CD4-positive, alpha-beta memory T cell (primary cell): ENCODE results near the gene RPL36A. TPM values are rescaled to one million over a fixed set of nuclear protein-coding genes. Genes with fewer than 3 reads are reported as not detected.

Experiments
- CTCF ChIA-PET: fragments of 350-600 bp; sonication (Branson Sonifier 250); formaldehyde crosslinking; loops from one replicate; lab custom pipeline; 2021; ENCODE audit warnings: inconsistent platforms; ENCODE audit not compliant: partially characterized antibody; lab: Charles Lee
- POLR2A ChIA-PET: fragments of 350-600 bp; sonication (Branson Sonifier 250); formaldehyde crosslinking; loops from one replicate; lab custom pipeline; 2021; ENCODE audit not compliant: partially characterized antibody; lab: Charles Lee
- DNase-seq, 5 donors: peaks; one replicate each; pipeline versions ENCODE4 v3.0.0 to v3.0.0-alpha.2; 2020 to 2022; ENCODE audit warnings: mixed read lengths in 1 of 5
- H3K27ac ChIP-seq: one replicate; pipeline ENCODE4 v1.7.0; 2013; ENCODE audit warnings: low read depth, low read length
- H3K27me3 ChIP-seq: 2 replicates; pipeline ENCODE4 v1.7.0; 2013; ENCODE audit warnings: mild to moderate bottlenecking, low read length, moderate library complexity; ENCODE audit not compliant: insufficient read depth
- H3K36me3 ChIP-seq: 2 replicates; pipeline ENCODE4 v1.7.0; 2013; ENCODE audit warnings: mild to moderate bottlenecking, low read length, moderate library complexity; ENCODE audit not compliant: insufficient read depth
- H3K4me1 ChIP-seq: 2 replicates; pipeline ENCODE4 v1.7.0; 2013; ENCODE audit warnings: mild to moderate bottlenecking, low read length, moderate library complexity; ENCODE audit not compliant: insufficient read depth
- H3K4me3 ChIP-seq, 2 donors: one replicate each; pipeline ENCODE4 v1.7.0; 2013; ENCODE audit warnings: low read length in 2 of 2, mild to moderate bottlenecking in 1 of 2
- H3K9me3 ChIP-seq, 2 donors: one replicate each; pipeline ENCODE4 v1.7.0; 2013; ENCODE audit warnings: low read length in 2 of 2, control low read depth in 1 of 2; ENCODE audit not compliant: control insufficient read depth in 1 of 2
- H3K27ac Mint-ChIP-seq, 7 donors: one replicate each; pipeline ENCODE4 v1.8.0; 2020 to 2021; ENCODE audit warnings: mixed read lengths in 7 of 7, mild to moderate bottlenecking in 6 of 7, inconsistent platforms in 3 of 7, moderate library complexity in 3 of 7
- H3K27me3 Mint-ChIP-seq, 2 donors: one replicate each; pipeline ENCODE4 v1.8.0; 2020 to 2021; ENCODE audit warnings: mixed read lengths in 2 of 2
- H3K36me3 Mint-ChIP-seq, 2 donors: one replicate each; pipeline ENCODE4 v1.8.0; 2020 to 2021; ENCODE audit warnings: mixed read lengths in 2 of 2, inconsistent platforms in 1 of 2, mild to moderate bottlenecking in 1 of 2
- H3K4me1 Mint-ChIP-seq, 4 donors: one replicate each; pipeline ENCODE4 v1.8.0; 2020 to 2021; ENCODE audit warnings: mixed read lengths in 4 of 4, mild to moderate bottlenecking in 1 of 4
- H3K4me3 Mint-ChIP-seq, 8 donors: one replicate each; pipeline ENCODE4 v1.8.0; 2020 to 2021; ENCODE audit warnings: mixed read lengths in 8 of 8, mild to moderate bottlenecking in 7 of 8, moderate library complexity in 6 of 8, inconsistent platforms in 3 of 8
- H3K9me3 Mint-ChIP-seq, 8 donors: one replicate each; pipeline ENCODE4 v1.8.0; 2020 to 2021; ENCODE audit warnings: mixed read lengths in 8 of 8, mild to moderate bottlenecking in 5 of 8, inconsistent platforms in 3 of 8, moderate library complexity in 1 of 8
- intact Hi-C: fragments of 100-400 bp; cut with micrococcal nuclease; formaldehyde crosslinking; loops from one replicate; pipeline ENCODE4 v1.15.1; 2023
- polyA plus RNA-seq, 2 donors: library from polyadenylated mRNA; unstranded; fragments of 300-500 nt; fragmentation: Illumina TruSeq; gene quantifications; one replicate each; pipeline ENCODE4 v1.2.3, GENCODE V29; 2021
- total RNA-seq, 2 experiments: library from RNA; stranded (reverse); gene quantifications; one replicate each; pipeline ENCODE4 v1.2.3, GENCODE V29; 2021

The RPL36A gene
- total and polyA plus RNA-seq, 4 experiments from 2014 or later, result 380 to 2,724 (median 1,362) TPM

DNA sequence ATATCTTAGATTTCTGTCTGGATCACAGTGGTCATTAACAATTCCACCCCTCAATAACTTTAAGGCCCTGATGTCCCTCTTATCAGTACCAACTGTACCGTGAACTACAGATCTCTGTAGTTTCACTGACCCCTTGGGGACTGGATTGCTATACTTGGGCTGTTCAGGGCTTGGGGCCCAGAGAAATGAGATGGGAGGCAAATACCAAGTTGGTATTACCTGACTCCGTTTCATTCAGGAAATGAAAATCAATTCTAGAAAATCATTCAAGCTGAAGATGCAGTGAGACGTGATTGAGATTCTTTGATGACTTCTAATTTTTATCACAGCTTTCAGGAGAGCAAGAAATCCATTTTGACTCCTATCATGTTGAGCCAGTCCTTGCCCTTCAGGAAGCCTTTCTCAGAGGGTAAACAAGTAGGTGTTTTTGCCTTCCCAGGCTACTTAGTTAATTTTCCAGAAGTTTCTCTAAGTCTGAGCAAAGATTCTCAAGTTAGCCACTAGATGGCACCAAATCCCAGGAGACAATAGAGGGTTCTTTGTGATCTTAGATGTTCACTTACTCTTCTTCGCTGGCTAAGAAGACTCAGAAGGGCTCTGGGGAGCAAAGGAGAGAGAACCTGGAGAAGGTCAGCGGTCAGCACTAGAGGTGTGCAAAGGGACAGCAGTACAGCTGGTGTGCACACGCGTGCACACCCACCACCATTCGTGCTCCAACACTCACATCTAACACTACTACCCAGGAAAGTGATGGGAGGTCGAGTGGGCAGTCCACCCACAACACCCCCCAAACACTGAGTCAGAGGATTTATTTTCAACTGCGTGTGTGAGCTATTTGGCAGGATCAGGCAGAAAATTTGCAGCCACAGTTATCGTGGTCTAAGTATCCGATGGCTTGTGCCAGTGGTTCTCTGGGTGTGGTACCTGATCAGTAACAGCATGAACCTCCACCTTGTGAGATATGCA lies 24.7 kb downstream of the RPL36A start:
- CTCF ChIA-PET, result interaction anchor here (0.6 to 5.8 kb wide), 11 partner anchors 8 to 740 kb away, joined by 3 to 35 read pairs (median 4); partner anchors contain the start of genes BEX5 and RPL36A
- intact Hi-C loops, result loop anchor here (1.0 to 10.0 kb wide), 6 partner anchors 182 to 1239 kb away; partner anchors contain the start of genes BEX5 and GPRASP1
- peaks cover 0 to 1% (median 0%) of the 10 kb centered on the region in 8 donors for H3K9me3 Mint-ChIP-seq
- H3K9me3 ChIP-seq, result no peaks in the 10 kb centered on the region
- H3K27me3 Mint-ChIP-seq, result no peaks in the 10 kb centered on the region
- H3K4me1 ChIP-seq, result peaks cover 35% of the 10 kb centered on the region
- peak overlapping the region; percentile 1 to 80 (median 56) for H3K4me3 Mint-ChIP-seq
- H3K4me1 Mint-ChIP-seq, result peaks cover 20 to 60% (median 37%) of the 10 kb centered on the region in 4 donors
- peak overlapping the region; percentile 78 to 92 (median 82) for H3K27ac Mint-ChIP-seq
- DNase-seq, result peak; percentile 50 to 70 (median 69)
- H3K36me3 Mint-ChIP-seq, result peaks cover 10 to 28% of the 10 kb centered on the region in 2 donors
- peaks cover 12% of the 10 kb centered on the region for H3K36me3 ChIP-seq
- peak overlapping the region; percentile 42 for H3K27ac ChIP-seq
- no peak overlapping the region for H3K4me3 ChIP-seq
- POLR2A ChIA-PET, result interaction anchor here (0.7 to 1.4 kb wide), 3 partner anchors 25 to 516 kb away, joined by 3 to 7 read pairs (median 5); partner anchors contain the start of genes RPL36A and ZMAT1
- H3K27me3 ChIP-seq, result no peaks in the 10 kb centered on the region

- Histone ChIP-seq H3K36me3 (peaks cover 8% of the 10 kb centered on the region), H3K4me1 (peaks cover 29% of the 10 kb centered on the region), H3K27me3 (no peaks in the 10 kb centered on the region), H3K9me3 (no peaks in the 10 kb centered on the region), H3K4me3 (no peak overlapping the region), H3K27ac (no peak overlapping the region)
- peak overlapping the region in 5 of 7 donors; percentile 49 to 90 (median 61) for H3K27ac Mint-ChIP-seq
- peaks cover 0 to 1% (median 0%) of the 10 kb centered on the region in 8 donors for H3K9me3 Mint-ChIP-seq
- ChIA-PET CTCF (interaction anchor here (1.4 to 5.8 kb wide), 5 partner anchors 26 to 382 kb away, joined by 3 to 35 read pairs (median 6); partner anchors contain the start of gene RPL36A), POLR2A (interaction anchor here (1.1 to 3.8 kb wide), 3 partner anchors 19 to 515 kb away, joined by 3 to 29 read pairs (median 15); partner anchors contain the start of genes RPL36A and ZMAT1)
- peaks cover 16 to 27% of the 10 kb centered on the region in 2 donors for H3K36me3 Mint-ChIP-seq
- DNase-seq, result no peak
- H3K4me1 Mint-ChIP-seq, result peaks cover 17 to 57% (median 34%) of the 10 kb centered on the region in 4 donors
- H3K27me3 Mint-ChIP-seq, result no peaks in the 10 kb centered on the region
- intact Hi-C loops, result loop anchor here (5.0 to 10.0 kb wide), 2 partner anchors 181 to 1238 kb away; partner anchors contain the start of gene GPRASP1
- H3K4me3 Mint-ChIP-seq, result peak overlapping the region in 5 of 8 donors; percentile 25 to 91 (median 63)
These were observed 25.9 kb downstream of the RPL36A start for GRCh38 chrX:101416691-101417090.

DNA sequence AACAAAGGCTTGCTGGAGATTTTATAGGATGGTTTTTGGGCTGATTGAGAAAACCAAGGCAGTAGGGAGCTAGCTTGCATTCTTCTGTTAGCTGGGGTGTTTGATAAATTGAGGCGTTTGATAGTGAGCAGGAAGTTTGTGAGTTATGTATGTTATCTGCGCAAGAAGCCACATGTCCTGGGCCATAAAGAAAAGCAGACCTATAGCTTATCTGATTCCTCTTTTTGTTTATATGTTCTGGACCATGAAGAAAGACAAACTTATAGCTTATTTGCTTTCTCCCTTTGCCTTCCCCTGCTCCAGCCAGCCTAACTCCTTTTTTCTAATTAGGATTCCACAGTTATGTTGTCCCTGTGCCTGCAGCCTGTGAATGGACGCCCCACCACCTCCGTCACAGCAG lies 26.4 kb downstream of the RPL36A start:
- no peaks in the 10 kb centered on the region for H3K27me3 Mint-ChIP-seq
- peaks cover 6% of the 10 kb centered on the region for H3K36me3 ChIP-seq
- H3K4me3 Mint-ChIP-seq, result peak overlapping the region; percentile 84 to 93 (median 92)
- H3K27ac ChIP-seq, result no peak overlapping the region
- DNase-seq, result no peak
- H3K4me1 Mint-ChIP-seq, result peaks cover 17 to 56% (median 34%) of the 10 kb centered on the region in 4 donors
- peak overlapping the region in 6 of 7 donors; percentile 44 to 99 (median 92) for H3K27ac Mint-ChIP-seq
- POLR2A ChIA-PET, result interaction anchor here (1.1 to 3.8 kb wide), 3 partner anchors 20 to 514 kb away, joined by 3 to 29 read pairs (median 15); partner anchors contain the start of genes RPL36A and ZMAT1
- intact Hi-C loops, result loop anchor here (5.0 to 10.0 kb wide), 2 partner anchors 180 to 1238 kb away; partner anchors contain the start of gene GPRASP1
- peaks cover 16 to 22% of the 10 kb centered on the region in 2 donors for H3K36me3 Mint-ChIP-seq
- H3K9me3 ChIP-seq, result no peaks in the 10 kb centered on the region
- no peaks in the 10 kb centered on the region for H3K27me3 ChIP-seq
- CTCF ChIA-PET, result interaction anchor here (1.4 to 5.8 kb wide), 6 partner anchors 26 to 382 kb away, joined by 3 to 35 read pairs (median 6); partner anchors contain the start of gene RPL36A
- H3K4me3 ChIP-seq, result no peak overlapping the region
- peaks cover 0 to 1% (median 0%) of the 10 kb centered on the region in 8 donors for H3K9me3 Mint-ChIP-seq
- H3K4me1 ChIP-seq, result peaks cover 29% of the 10 kb centered on the region

DNA sequence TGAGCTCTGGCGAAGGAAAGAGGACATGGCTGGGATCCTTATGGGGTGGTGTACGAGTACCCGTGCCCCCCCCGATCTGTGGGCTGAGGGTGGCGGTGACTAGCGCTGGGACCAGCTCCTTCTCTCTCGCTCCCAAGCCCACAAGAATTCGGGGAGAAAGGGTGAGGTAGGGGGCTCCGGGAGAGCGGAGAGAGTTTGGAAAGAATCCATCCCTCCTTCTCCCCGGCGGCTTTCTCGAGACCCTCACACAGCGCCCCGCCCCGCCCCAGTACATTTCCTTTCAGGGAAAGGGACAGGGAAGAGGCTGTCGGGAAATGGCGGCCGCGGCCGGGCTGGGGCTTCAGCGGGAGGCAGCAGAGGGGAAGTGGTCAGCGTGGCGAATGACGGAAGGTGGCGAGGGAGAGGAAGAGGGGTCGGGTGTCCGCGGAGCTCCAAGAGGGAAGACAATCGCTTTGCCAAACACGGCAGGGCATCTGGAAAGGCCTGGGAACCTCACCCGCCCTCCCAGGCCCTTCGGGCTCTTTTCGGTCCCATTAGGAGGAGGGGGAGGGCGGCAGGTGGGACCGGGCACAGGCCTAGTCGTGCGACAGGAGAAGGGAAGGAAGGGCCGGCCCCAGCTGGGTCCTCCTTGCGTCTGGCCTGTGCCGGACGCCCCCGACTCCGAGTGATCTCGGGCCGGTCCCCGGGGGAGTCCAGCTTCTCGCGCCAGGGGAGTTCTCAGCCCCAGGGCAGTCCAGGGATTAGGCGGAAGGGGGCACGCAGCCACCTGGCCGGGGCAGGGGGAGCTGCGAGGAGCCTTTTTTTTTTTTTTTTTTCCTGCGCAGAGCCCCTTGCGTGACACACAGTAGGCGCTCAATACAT lies 27.4 kb downstream of the RPL36A start:
- peak overlapping the region; percentile 84 to 99 (median 94) for H3K27ac Mint-ChIP-seq
- no peaks in the 10 kb centered on the region for H3K36me3 ChIP-seq
- peaks cover 29% of the 10 kb centered on the region for H3K4me1 ChIP-seq
- peak overlapping the region; percentile 84 to 93 (median 92) for H3K4me3 Mint-ChIP-seq
- intact Hi-C loops, result loop anchor here (5.0 to 10.0 kb wide), 2 partner anchors 179 to 1237 kb away; partner anchors contain the start of gene GPRASP1
- no peaks in the 10 kb centered on the region for H3K9me3 ChIP-seq
- ChIA-PET CTCF (interaction anchor here (1.1 to 5.8 kb wide), 7 partner anchors 11 to 381 kb away, joined by 3 to 35 read pairs (median 5); partner anchors contain the start of gene RPL36A), POLR2A (interaction anchor here (0.9 to 3.8 kb wide), 7 partner anchors 10 to 513 kb away, joined by 3 to 29 read pairs (median 5); partner anchors contain the start of genes CENPI, GLA, HNRNPH2 and RPL36A)
- peak overlapping the region; percentile 36 to 63 for H3K4me3 ChIP-seq
- peaks cover 8 to 12% of the 10 kb centered on the region in 2 donors for H3K36me3 Mint-ChIP-seq
- no peaks in the 10 kb centered on the region for H3K27me3 Mint-ChIP-seq
- peak overlapping the region; percentile 74 for H3K27ac ChIP-seq
- DNase-seq, result peak; percentile 20 to 38 (median 32)
- no peaks in the 10 kb centered on the region for H3K9me3 Mint-ChIP-seq
- H3K4me1 Mint-ChIP-seq, result peaks cover 15 to 46% (median 28%) of the 10 kb centered on the region in 4 donors
- no peaks in the 10 kb centered on the region for H3K27me3 ChIP-seq

GRCh38 chrX:101419489-101419888 lies 28.7 kb downstream of the RPL36A start:
- ChIA-PET CTCF (interaction anchor here (1.9 kb wide), 1 partner anchor 9 kb away, joined by 5 read pairs; no protein-coding TSS in a partner anchor), POLR2A (interaction anchor here (1.0 to 3.8 kb wide), 4 partner anchors 12 to 512 kb away, joined by 5 to 29 read pairs (median 10); partner anchors contain the start of genes GLA, HNRNPH2, RPL36A and ZMAT1)
- H3K27ac ChIP-seq, result no peak overlapping the region
- no peak for DNase-seq
- H3K9me3 ChIP-seq, result no peaks in the 10 kb centered on the region
- H3K27me3 ChIP-seq, result no peaks in the 10 kb centered on the region
- peak overlapping the region; percentile 13 to 97 (median 57) for H3K27ac Mint-ChIP-seq
- peaks cover 15 to 44% (median 28%) of the 10 kb centered on the region in 4 donors for H3K4me1 Mint-ChIP-seq
- no peaks in the 10 kb centered on the region for H3K27me3 Mint-ChIP-seq
- no peaks in the 10 kb centered on the region for H3K9me3 Mint-ChIP-seq
- peaks cover 7 to 11% of the 10 kb centered on the region in 2 donors for H3K36me3 Mint-ChIP-seq
- no peaks in the 10 kb centered on the region for H3K36me3 ChIP-seq
- no peak overlapping the region for H3K4me3 ChIP-seq
- intact Hi-C loops, result loop anchor here (5.0 to 10.0 kb wide), 2 partner anchors 178 to 1235 kb away; partner anchors contain the start of gene GPRASP1
- H3K4me3 Mint-ChIP-seq, result peak overlapping the region in 7 of 8 donors; percentile 4 to 93 (median 69)
- H3K4me1 ChIP-seq, result peaks cover 24% of the 10 kb centered on the region

DNA sequence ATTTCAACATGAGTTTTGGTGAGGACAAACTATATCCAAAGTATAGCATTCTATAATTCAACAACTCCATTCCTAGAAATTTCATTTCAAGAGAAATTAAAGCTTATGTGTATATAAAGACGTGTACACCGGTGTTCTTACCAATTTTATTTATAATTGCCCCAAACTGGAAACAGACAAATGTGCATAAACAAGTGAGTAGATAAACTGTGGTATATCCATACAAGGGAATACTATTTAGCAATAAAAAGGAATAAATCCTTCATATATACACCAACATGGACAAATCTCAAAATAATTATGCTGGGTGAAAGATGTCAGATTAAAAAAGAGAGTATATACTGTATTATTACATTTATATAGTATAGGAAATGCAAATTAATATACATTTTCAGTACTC lies 37.1 kb downstream of the RPL36A start:
- ChIA-PET CTCF (interaction anchor here (1.4 kb wide), 1 partner anchor 9 kb away, joined by 5 read pairs; no protein-coding TSS in a partner anchor), POLR2A (no interaction called here)
- Mint-ChIP-seq H3K27me3 (no peaks in the 10 kb centered on the region), H3K4me3 (no peak overlapping the region), H3K4me1 (peaks cover 1 to 9% (median 5%) of the 10 kb centered on the region in 4 donors), H3K36me3 (peaks cover 28 to 38% of the 10 kb centered on the region in 2 donors), H3K9me3 (no peaks in the 10 kb centered on the region), H3K27ac (no peak overlapping the region)
- Histone ChIP-seq H3K9me3 (no peaks in the 10 kb centered on the region), H3K27ac (no peak overlapping the region), H3K4me3 (no peak overlapping the region), H3K4me1 (no peaks in the 10 kb centered on the region), H3K27me3 (no peaks in the 10 kb centered on the region), H3K36me3 (no peaks in the 10 kb centered on the region)
- DNase-seq, result no peak
- intact Hi-C loops, result no loop called here
